ENCODE measurements around the gene HNRNPH1.

HNRNPH1 gene

DNA sequence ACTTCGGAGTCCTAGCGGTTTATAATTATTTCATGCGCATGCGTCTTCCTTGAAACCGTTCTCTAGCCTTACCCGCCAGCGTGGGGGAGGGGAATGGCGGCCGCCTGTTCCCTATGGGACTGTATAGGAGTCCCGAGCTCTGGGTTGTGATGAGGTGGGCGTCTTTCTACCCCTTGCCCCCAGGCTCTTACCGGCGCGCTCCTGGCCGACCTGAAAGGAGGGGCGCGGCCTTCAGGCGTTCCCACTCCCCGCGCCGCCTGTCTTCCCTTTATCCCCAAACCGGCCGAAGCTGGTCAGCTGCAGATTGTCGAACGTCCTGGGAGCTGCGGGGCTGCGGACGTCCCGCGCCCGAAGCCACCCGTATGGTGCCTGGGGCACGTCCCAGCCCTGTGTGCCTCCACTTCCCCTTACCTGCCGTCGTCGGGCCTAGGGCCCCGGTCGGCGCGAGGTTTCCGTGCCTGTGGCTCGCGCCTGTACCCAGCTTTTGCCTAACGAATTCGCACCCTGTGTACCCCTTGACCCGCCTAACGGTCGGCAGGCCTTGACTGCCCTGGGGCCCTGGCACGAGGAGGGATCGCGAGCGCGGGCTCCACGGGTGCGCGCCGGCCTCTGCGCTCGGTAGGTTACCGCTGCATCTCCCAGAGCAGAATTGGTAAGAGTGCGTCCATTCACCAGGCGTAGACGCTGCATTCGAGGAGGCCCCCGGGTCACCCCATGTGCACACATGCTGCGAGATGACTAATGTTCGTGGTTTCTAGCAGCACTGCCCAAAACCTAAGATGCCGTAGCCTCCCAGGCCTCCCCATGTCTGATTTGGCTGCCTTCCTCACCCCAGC is 653 bp upstream of the HNRNPH1 start:
- no peaks in the 10 kb centered on the region for H3K9me2 ChIP-seq (ENCODE audit: low read depth, low read length)
- H3K4me1 ChIP-seq (ENCODE audit: insufficient read depth, low read length, severe bottlenecking), result peaks cover 44% of the 10 kb centered on the region
- H3K9ac ChIP-seq (ENCODE audit: low read length), result peak overlapping the region; percentile 92
- peak overlapping the region; percentile 81 for H3K4me2 ChIP-seq (ENCODE audit: low read length)
- H3K9me3 ChIP-seq (ENCODE audit: low read length), result no peaks in the 10 kb centered on the region
- peaks cover 40% of the 10 kb centered on the region for H3K79me2 ChIP-seq (ENCODE audit: insufficient read depth, low read length)
- H2AFZ ChIP-seq (ENCODE audit: low read length), result no peak overlapping the region
- H3F3A ChIP-seq (ENCODE audit: insufficient read depth, low read length), result peaks cover 9% of the 10 kb centered on the region
- H4K20me1 ChIP-seq (ENCODE audit: insufficient read depth, low read length), result peaks cover 15% of the 10 kb centered on the region
- H3K4me3 ChIP-seq (ENCODE audit: low read depth, low read length, poor library complexity, severe bottlenecking), result peak overlapping the region; percentile 100
- H3K36me3 ChIP-seq (ENCODE audit: insufficient read depth, low read length), result peaks cover 41% of the 10 kb centered on the region
- TF ChIP-seq EZH2 (IDR thresholded peaks at IDR 0.05; ENCODE audit: borderline replicate concordance, low read length), result no peak
- TF ChIP-seq, protein P1, sequence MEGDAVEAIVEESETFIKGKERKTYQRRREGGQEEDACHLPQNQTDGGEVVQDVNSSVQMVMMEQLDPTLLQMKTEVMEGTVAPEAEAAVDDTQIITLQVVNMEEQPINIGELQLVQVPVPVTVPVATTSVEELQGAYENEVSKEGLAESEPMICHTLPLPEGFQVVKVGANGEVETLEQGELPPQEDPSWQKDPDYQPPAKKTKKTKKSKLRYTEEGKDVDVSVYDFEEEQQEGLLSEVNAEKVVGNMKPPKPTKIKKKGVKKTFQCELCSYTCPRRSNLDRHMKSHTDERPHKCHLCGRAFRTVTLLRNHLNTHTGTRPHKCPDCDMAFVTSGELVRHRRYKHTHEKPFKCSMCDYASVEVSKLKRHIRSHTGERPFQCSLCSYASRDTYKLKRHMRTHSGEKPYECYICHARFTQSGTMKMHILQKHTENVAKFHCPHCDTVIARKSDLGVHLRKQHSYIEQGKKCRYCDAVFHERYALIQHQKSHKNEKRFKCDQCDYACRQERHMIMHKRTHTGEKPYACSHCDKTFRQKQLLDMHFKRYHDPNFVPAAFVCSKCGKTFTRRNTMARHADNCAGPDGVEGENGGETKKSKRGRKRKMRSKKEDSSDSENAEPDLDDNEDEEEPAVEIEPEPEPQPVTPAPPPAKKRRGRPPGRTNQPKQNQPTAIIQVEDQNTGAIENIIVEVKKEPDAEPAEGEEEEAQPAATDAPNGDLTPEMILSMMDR (IDR thresholded peaks at IDR 0.05; ENCODE audit: low read length), result no peak
- H3K27me3 ChIP-seq (ENCODE audit: insufficient read depth, low read length), result no peaks in the 10 kb centered on the region
- H3K27ac ChIP-seq (ENCODE audit: low read depth, low read length, poor library complexity, severe bottlenecking), result peak overlapping the region; percentile 80

GRCh38 chr5:179621551-179622214 is 1.8 kb downstream of the HNRNPH1 start:
- Histone ChIP-seq H3K36me3 (ENCODE audit: insufficient read depth, low read length) (peaks cover 65% of the 10 kb centered on the region), H4K20me1 (ENCODE audit: insufficient read depth, low read length) (peaks cover 30% of the 10 kb centered on the region)

GRCh38 chr5:179620703-179621350 is 2.6 kb downstream of the HNRNPH1 start:
- Histone ChIP-seq H3K79me2 (ENCODE audit: insufficient read depth, low read length) (peaks cover 49% of the 10 kb centered on the region), H3K27ac (ENCODE audit: low read depth, low read length, poor library complexity, severe bottlenecking) (no peak overlapping the region), H3K9me2 (ENCODE audit: low read depth, low read length) (no peaks in the 10 kb centered on the region), H3K4me1 (ENCODE audit: insufficient read depth, low read length, severe bottlenecking) (peaks cover 62% of the 10 kb centered on the region), H4K20me1 (ENCODE audit: insufficient read depth, low read length) (peaks cover 30% of the 10 kb centered on the region), H3K27me3 (ENCODE audit: insufficient read depth, low read length) (no peaks in the 10 kb centered on the region), H3K9me3 (ENCODE audit: low read length) (no peaks in the 10 kb centered on the region), H2AFZ (ENCODE audit: low read length) (no peak overlapping the region), H3K4me2 (ENCODE audit: low read length) (peak overlapping the region; percentile 84), H3K36me3 (ENCODE audit: insufficient read depth, low read length) (peaks cover 74% of the 10 kb centered on the region), H3K9ac (ENCODE audit: low read length) (peak overlapping the region; percentile 73; the same call in 1 of the 2 replicates), H3K4me3 (ENCODE audit: low read depth, low read length, poor library complexity, severe bottlenecking) (peak overlapping the region; percentile 100), H3F3A (ENCODE audit: insufficient read depth, low read length) (peaks cover 30% of the 10 kb centered on the region; the same call in 1 of the 2 replicates)
- no peak for TF ChIP-seq EZH2 (IDR thresholded peaks at IDR 0.05; ENCODE audit: borderline replicate concordance, low read length)
- TF ChIP-seq, protein P1 (IDR thresholded peaks at IDR 0.05; ENCODE audit: low read length), result no peak

More at GRCh38 chr5:179621551-179622214, 1.8 kb downstream of the HNRNPH1 start:
- H3K27me3 ChIP-seq (ENCODE audit: insufficient read depth, low read length), result no peaks in the 10 kb centered on the region
- peaks cover 49% of the 10 kb centered on the region for H3K79me2 ChIP-seq (ENCODE audit: insufficient read depth, low read length)
- TF ChIP-seq, protein P1 (IDR thresholded peaks at IDR 0.05; ENCODE audit: low read length), result no peak
- no peak for TF ChIP-seq EZH2 (IDR thresholded peaks at IDR 0.05; ENCODE audit: borderline replicate concordance, low read length)
- peak overlapping the region; percentile 100 for H3K4me3 ChIP-seq (ENCODE audit: low read depth, low read length, poor library complexity, severe bottlenecking)
- H2AFZ ChIP-seq (ENCODE audit: low read length), result no peak overlapping the region
- peaks cover 60% of the 10 kb centered on the region for H3K4me1 ChIP-seq (ENCODE audit: insufficient read depth, low read length, severe bottlenecking)
- no peak overlapping the region for H3K27ac ChIP-seq (ENCODE audit: low read depth, low read length, poor library complexity, severe bottlenecking)
- peak overlapping the region; percentile 73 for H3K9ac ChIP-seq (ENCODE audit: low read length)
- H3K9me3 ChIP-seq (ENCODE audit: low read length), result no peaks in the 10 kb centered on the region
- H3K4me2 ChIP-seq (ENCODE audit: low read length), result peak overlapping the region; percentile 84
- H3K9me2 ChIP-seq (ENCODE audit: low read depth, low read length), result no peaks in the 10 kb centered on the region
- peaks cover 23% of the 10 kb centered on the region; the same call in 1 of the 2 replicates for H3F3A ChIP-seq (ENCODE audit: insufficient read depth, low read length)

Data from OCI-LY1 (cell line).